IPS DF 19.7 (cell line): ENCODE measurements around the gene IMMT.

Experiments
- DNase-seq: peaks from one replicate; pipeline ENCODE4 v3.0.0-alpha.2; 2013; ENCODE audit warnings: low read depth, low spot score

Gene IMMT

DNA sequence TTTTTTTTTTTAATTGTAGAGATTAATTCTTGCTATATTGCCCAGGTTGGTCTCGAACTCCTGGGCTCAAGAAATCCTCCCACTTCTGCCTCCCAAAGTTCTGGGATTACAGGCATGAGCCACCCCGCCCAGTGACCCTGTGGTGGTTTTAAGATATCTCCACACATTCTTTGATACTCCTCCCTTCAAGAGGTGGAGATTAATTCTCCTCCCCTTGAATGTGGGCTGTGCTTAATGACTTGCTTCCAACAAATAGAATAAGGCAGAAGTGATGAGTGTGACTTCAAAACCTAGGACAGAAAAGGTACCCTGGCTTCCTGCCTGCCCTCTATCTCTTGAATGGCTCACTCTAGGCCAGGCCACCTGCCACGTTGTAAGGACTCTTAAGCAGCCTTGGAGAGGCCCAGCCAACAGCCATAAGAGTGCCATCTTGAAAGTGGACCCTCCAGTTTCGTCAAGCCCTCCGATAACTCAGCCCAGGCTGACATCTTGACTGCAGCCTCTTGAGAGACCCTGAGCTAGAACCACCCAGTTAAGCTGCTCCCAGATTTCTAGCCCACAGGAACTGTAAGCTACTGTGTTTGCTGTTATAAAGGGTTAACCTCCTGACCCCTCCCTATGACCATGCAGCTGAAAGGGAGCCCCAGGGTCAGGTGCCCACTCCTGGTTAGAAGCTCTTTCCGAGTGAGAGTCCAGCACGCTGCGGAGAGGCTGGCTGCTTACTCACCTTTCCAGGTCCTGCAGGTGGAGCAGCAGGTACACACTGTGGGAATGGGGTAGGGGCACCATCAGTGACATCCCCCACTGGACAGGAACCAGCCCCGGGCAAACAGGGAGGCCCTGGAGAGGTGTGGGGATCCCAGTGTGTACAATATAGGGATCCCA, 31.6 kb upstream of the IMMT start:
- DNase-seq, result no peak

DNA sequence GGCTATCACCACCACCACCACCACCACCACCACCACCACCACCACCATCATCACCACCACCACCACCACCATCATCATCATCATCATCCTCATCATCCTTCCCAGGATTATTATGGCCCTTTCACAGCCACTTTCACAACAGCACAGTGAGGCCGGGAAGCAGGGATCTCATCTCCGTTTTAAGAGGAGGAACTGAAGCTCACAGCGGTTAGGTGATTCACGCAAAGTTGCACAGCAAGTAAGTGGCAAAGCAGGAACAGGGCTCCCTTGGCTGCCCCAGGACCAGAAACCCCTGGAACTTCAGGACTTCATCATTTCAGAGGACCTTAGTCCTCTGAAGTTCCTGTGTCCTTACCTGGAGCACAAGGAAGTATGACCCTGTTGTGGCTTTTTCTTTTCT, 30.8 kb upstream of the IMMT start:
- no peak for DNase-seq

DNA sequence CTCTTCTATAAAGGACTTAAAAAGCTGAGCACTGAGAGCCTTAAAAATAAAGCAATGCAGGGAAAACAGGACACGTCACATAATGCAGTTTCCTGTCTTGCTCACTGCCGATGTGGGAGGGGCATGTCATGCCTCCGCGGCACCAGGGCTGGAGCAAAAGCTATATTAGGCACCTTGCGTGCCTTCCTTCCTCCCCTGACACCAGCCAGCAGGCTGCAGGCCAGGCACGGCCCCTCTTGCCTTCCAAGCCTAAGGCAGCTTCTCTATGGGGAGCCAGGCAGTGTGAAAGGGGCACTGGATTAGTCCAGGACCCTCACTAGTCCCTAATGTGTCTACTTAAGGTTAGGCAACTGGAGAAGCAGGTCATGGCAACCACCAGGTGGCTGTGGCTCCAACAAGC, 30.3 kb upstream of the IMMT start:
- DNase-seq, result no peak

DNA sequence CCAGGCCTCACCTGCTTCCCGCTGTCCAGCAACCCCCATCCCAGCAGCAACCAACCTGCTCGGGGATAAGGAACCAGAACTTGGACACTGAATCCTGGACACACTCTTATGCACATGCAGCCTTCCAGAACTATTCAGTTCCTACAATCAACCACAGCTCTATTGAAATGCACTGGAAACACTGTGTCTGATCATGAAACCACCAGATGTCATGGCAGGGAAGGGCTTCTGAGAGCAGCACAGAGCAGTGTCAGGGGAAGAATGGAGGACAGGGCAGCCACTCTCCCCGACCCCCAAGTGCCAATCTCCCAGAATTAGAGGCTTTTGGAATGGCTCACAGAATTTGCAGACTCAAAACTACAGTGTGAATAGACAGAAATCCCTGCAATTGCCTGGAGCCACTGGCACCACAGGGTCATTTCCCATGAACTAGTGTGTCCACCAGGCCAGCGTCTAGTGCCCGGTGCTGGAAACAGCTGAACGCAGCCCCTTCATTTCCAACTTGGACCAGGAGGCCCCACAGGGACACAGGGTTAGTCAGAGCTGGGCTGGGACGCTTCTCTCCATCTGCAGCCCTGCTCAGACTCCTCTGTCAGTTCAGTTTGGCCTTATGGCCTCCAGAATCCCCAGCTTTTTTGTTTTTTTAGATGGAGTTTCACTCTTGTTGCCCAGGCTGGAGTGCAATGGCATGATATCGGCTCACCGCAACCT, 29.5 kb upstream of the IMMT start:
- DNase-seq, result no peak

DNA sequence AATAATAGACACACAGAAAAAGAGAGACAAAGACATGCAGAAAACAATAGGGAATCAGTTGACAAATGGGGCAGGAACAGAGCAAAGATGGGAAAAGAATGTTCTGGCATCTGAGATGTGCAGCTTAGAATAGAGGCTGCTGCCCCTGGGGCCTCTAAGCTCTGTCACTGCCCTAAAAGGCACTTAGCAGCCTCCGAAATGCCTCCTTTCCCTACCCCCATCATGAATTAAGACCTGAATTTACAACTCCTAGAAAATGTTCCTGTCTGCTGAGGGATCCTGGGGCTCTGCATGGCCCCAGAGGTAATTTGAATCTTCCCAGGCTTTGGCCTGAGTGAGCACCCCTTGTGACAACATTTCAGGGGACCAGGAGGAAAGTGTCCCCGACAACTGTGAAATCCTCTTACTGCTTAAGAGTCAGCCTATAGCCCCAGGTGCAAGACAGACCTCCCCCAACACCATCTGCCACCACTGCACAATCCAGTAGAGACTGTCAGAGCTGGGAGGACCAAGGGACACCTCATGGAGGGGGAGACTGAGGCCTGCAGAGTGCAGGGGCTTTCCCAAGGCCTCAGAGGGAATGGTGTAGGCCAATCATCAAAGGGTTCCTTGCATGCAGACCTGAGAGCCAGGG, 28.8 kb upstream of the IMMT start:
- no peak for DNase-seq

DNA sequence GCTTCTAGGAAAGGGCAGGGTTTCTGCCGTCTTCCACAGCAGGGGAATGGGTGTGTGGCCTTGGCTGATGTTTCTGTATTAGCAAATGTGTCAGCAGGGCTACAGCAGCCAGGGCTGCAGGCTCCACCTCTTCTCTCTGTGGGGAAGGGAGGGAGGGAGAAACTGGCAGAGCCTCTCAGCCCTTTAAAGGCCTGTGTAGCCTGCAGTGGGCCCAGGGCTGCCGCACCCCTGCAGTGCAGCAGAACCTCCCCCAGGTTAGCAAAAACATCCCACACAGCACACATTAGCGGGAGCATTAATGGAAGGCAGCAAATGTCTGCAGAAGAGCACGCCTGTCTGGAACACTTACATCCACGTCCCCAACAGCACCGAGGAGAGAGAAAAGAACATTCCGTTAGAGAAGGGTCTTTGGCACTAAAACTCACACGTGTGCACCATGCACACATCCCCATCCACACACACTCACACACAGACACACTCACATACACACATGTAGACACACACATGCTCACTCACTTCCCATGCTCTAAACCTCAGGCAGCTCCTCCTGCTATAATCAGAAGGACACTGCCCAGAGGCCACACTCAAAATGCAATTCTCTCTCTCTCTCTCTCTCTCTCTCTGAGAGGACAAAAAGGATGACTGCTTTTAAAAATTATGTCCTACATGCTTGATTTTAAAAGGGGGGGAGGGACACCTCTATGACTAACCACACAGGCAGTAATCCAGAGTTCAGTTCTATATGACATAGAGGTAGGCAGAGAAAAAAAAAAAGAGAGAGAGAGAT, 28.1 kb upstream of the IMMT start:
- DNase-seq, result no peak

DNA sequence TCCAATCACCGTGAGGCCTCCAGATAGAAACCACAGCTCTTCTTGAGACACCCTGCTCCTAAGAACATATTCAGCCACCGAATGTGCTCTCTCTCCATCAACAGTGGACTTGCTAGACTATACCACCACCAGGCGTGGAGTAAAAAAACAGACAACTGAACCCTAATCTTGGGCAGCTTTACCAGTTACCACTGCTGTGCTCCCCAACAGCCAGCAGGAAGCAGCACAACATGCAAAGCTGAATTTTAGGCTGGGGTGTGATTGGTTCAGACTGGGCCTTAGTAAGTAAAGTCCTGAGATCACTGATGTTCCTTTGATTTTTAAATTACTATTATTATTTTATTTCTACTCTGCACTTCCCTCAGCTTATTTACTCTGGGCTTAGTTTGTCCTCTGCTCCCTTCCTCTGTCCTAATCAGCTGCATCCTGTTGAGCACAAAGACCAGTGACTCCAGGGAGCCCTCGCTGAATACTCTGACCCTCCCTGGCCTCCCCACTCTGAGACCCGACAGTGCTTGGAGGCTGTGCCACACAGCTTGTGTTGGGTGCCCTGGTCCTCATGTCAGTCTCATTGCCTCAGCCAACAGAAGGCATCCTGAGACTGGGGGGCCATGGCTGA, 25.9 kb upstream of the IMMT start:
- DNase-seq, result no peak

DNA sequence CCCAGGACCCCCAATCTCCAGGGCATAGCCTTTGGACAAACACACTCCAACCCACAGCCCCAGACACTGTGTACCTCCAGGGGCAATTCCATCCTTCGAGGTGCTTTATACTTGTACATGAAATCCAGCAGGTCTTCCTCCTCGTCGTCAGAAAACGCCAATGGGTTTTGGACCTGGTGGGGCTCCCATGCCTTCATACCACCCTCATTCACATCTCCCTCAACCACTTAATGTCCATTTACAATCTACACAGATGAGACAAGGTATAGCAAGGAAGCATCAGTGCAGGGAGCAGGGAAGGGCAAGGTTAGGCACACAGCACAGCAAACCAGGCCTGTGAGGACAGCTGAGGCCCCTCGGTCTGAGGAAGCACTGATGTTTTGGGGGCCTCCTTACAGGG, 24.6 kb upstream of the IMMT start:
- DNase-seq, result no peak

- DNase-seq, result no peak
Measured at GRCh38 chr2:86218124-86218523, 22.9 kb upstream of the IMMT start.

DNA sequence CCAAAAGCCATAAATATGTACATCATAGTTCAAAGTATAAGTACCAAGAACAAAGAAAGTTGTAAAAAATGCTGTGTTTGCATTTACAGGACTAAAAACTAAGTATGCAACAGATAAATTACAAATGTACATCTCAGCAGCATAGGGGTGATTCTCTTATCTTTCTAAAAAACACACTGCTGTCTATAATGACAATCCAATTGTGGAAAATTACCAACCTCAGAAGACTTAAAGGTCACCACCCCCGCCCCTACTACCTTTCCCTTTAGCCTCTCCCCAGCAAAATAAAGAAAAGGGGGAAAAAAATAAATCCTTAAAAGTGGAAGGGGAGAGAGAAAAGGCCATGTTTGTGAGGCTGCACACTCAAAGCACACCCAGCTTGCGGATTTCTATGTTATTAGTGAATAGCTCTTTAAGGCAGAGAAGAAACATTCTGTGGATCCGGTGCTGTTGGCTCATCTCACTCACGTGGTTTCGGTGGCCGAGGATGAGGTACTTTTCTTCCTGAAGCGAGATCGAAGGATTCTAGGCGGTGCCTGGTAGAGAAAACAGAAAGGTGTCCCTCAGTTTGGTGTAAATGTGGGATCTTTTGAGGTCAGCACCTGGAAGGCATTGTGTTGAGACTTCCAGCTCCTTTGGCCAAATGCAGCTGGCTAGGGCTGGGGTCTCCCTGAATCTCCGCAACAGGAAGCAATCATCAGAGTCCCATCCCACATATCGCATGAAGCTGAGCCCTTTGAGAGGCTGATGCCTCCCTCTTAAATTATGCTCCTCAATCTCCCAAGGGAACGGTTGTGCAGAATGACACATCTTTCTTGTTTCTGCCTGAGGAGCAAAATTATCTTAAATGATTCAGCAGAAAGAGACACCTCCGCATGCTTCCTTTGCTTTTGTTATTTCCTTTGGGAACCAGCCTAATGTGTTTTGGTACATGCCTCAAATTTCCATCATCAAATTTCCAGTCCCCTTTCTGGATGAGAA, 21.6 kb upstream of the IMMT start:
- no peak for DNase-seq

DNA sequence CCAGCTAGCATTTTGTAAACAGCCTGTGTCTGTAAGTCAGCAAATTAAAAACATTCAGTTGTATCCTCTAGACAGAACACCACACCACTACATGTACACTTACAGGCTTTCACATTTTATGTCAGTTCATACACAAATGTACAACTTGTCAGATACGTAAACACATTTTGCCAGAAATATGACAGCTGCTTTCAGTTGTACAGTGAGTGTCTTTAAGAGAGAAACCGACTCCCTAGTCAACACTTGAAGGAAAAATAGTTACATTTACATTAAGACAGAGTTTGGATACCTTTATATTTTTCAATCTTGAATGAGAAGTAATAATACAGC, 19.2 kb upstream of the IMMT start:
- no peak for DNase-seq

GRCh38 chr2:86213699-86214502, 18.6 kb upstream of the IMMT start:
- no peak for DNase-seq

DNA sequence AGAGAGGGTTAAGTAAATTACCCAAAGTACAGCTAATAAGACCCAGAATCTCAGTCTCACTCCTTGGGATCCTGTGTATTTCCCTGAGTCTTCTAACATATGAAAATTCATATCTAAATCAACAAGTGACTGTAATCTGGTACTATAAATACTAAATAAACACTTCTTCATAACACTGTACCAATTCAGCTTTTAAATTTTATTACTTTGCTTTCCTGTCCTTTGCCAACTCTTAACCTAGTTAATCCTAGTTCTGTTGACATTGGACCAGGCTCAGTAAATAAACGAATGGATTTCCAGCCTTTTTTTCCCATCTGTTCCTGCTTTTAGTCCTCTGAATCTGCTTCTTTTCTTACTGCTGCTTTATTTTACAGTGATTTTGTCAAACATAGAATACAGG, 17.8 kb upstream of the IMMT start:
- DNase-seq, result no peak

DNA sequence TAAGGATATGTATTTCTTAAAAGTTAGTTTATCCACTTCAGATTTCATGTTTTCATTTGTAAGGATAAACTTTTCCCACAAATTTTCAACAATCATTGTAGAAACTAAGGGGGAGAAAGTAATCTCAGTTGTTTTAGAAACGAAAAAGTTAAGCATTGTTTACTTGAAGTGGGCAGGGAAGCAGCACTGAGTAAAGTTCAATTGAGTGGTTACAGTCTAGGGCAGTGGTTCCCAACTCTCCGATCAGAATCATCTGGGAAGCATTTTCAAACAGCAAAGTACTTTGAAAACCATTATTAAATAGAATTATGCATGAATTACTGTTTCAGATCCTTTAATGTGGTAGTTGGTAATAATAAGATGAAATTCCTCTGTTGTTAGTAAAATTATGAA, 16.5 kb upstream of the IMMT start:
- no peak for DNase-seq

- DNase-seq, result no peak
Measured at GRCh38 chr2:86211033-86211795, 16.0 kb upstream of the IMMT start.

DNA sequence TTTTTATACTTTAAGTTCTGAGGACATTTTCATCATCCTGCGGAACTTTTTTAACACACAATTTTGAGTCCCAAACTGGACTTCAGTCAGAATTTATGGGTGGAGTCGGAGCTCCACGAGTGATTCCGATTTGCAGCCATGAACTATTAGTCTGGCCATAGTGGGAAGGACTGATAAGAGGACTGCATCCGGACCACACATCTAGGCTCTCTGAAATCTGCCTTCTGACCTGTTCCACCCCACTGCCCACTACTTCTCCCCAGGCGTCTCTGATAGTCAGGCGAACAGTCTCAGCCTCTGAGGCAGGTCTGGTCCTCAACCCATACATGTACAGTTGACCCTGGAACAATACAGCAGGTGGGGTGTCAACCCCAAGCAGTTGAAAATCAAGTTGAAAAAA, 9.2 kb upstream of the IMMT start:
- DNase-seq, result no peak

GRCh38 chr2:86203614-86204013, 8.4 kb upstream of the IMMT start:
- DNase-seq, result no peak

DNA sequence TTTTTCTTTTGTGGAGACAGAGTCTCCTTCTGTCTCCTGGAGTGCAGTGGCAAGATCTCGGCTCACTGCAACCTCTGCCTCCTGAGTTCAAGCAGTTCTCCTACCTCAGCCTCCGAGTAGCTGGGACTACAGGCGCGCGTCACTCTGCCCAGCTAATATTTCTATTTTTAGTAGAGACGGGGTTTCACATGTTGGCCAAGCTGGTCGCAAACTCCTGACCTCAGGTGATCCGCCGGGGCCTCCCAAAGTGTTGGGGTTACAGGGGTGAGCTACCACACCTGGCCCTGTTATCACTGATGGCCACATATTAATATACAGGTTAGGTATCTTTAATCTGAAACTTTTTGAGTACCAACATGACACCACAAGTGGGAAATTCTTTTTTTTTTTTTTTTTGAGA, 7.4 kb upstream of the IMMT start:
- no peak for DNase-seq

- DNase-seq, result no peak
Measured at GRCh38 chr2:86202336-86202692, 7.1 kb upstream of the IMMT start.
